Stimulated activated CD8-positive, alpha-beta memory T cell treated with anti-CD3 and anti-CD28 coated beads, Interleukin-4, amount 100 ng/mL, for 4 hours (primary cell): ENCODE results near the gene APOBEC3C.
A peak's percentile ranks its signal among the peaks of the same experiment; 100 is the strongest.
"Not testable (repeated sequence)": the region's sequence is repeated elsewhere in the genome, so short reads cannot be mapped to it uniquely, and the experiment has no call there.

Experiments
- DNase-seq, 2 donors: peaks; one replicate each; pipeline ENCODE4 v3.0.0-alpha.2; 2020; ENCODE audit warnings: low read depth in 2 of 2, low spot score in 1 of 2

The APOBEC3C gene

GRCh38 chr22:39020021-39020651 lies 6.1 kb downstream of the APOBEC3C start:
- not testable (repeated sequence) for DNase-seq

DNA sequence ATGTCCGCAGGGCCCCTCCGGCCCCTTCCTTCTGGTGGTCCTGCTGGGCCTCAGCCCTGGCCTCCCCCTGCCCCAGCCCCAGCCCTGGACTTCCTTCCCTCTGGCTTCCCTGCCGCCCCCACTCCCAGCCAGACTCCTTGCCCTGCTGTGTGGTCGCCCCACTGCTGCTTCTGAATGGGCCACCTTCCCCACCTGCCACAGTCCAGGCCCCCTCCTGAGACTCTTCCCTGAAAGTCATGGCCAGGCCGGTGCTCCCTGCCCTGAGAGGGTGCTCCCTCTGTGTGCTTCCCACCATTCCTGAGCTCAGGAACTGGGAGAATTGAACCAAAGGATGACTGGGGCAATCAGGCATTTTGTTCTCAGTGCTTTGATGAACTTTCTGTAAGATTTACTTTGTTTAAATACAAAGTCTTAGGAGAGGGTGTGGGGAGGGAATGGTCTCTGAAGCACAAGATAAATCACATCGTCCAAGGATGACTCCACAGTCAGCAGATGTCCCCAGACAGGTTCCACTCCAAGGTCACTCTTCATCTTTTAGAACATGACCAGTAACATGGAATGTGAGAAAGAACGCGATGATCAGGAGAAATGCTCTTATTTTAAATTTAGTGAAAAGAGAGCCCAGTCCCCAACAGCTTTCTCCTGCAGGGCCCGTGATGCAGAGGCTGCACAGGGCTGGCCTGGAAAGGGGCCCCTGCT lies 7.6 kb downstream of the APOBEC3C start:
- no peak for DNase-seq

- no peak for DNase-seq
Measured at GRCh38 chr22:39024519-39025308, 10.7 kb downstream of the APOBEC3C start.

GRCh38 chr22:39026509-39027150 lies 12.6 kb downstream of the APOBEC3C start:
- no peak for DNase-seq

DNA sequence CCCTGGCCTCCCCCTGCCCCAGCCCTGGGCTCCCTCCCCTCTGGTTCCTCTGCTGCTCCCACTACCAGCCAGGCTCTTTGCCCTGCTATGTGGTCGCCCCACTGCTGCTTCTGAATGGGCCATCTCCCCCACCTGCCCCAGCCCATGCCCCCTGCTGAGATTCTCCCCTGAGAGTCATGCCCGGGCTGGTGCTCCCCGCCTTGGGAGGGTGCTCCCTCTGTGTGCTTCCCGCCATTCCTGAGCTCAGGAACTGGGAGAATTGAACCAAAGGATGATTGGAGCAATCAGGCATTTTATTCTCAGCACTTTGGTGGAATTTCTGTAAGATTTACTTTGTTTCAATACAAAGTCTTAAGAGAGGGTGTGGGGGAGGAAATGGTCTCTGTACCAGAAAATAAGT lies 13.7 kb downstream of the APOBEC3C start:
- DNase-seq = no peak

GRCh38 chr22:39028281-39028680 lies 14.2 kb downstream of the APOBEC3C start:
- no peak for DNase-seq

DNA sequence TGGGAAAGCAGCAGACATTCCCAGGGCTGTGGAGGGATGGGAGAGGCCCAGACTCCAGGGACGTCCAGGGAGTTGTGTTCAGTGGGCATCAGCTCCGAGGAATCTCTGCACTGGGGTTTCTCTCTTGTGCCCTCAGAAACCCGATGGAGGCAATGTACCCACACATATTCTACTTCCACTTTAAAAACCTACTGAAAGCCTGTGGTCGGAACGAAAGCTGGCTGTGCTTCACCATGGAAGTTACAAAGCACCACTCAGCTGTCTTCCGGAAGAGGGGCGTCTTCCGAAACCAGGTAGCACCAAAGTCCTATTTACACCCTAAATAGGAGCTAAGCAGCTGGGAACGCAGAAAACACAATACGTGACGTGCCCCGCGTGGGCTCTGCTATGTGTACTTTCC lies 15.2 kb downstream of the APOBEC3C start:
- no peak for DNase-seq

GRCh38 chr22:39030705-39031104 lies 16.6 kb downstream of the APOBEC3C start:
- DNase-seq = no peak

DNA sequence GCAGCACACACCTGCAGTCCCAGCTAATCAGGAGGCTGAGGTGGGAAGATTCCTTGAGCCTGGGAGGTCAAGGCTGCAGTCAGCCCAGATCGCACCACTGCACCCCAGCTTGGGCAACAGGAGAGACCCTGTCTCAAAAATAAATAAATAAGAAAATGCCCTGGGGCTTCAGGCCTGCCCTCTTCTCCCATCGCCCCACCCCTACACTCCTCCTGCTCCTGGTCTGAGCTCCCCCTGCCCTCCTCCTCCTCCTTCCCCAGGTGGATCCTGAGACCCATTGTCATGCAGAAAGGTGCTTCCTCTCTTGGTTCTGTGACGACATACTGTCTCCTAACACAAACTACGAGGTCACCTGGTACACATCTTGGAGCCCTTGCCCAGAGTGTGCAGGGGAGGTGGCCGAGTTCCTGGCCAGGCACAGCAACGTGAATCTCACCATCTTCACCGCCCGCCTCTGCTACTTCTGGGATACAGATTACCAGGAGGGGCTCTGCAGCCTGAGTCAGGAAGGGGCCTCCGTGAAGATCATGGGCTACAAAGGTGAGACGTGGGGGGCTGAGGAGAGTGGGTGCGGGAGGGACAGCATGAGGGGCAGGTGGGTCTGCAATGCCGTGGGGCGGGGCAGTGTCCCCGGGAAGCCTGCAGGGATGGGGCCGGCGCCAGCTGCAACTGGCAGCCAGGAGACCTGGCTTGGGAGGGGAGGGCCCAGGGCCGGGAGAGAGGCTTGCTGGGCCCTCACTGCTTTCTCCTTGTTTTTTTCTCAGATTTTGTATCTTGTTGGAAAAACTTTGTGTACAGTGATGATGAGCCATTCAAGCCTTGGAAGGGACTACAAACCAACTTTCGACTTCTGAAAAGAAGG lies 17.6 kb downstream of the APOBEC3C start:
- not testable (repeated sequence) for DNase-seq

DNA sequence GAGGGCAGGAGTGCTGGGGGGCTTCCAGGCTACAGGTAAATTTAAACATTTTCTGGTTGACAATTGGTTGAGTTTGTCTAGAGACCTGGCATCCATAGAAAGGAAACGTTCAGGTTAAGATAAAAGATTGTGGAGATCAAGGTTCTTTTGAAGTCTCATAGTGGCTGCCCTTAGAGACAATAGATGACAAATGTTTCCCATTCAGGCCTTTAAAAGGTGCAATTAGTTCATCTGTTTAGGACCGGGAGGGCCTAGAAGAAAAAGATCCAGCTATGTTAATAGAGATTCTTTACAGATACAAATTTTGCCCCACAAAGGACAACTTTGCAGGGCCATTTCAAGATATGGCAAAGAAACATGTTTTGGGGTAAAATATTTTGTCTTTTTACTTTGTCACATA lies 23.0 kb downstream of the APOBEC3C start:
- DNase-seq = not testable (repeated sequence)

GRCh38 chr22:39039306-39040126 lies 25.5 kb downstream of the APOBEC3C start:
- no peak for DNase-seq

GRCh38 chr22:39040155-39040537 lies 26.1 kb downstream of the APOBEC3C start:
- DNase-seq = not testable (repeated sequence)

GRCh38 chr22:39040538-39041296 lies 26.7 kb downstream of the APOBEC3C start, which contains the start of gene APOBEC3F:
APOBEC3F (plus strand) TSS chr22:39040864; CDS start chr22:39040961, 97 bp downstream.
- DNase-seq = peak in 1 of 2 donors; percentile 67

- DNase-seq = no peak
Measured at GRCh38 chr22:39041908-39042307, 27.9 kb downstream of the APOBEC3C start.

- DNase-seq = not testable (repeated sequence)
Measured at GRCh38 chr22:39043063-39043462, 29.0 kb downstream of the APOBEC3C start.

- DNase-seq = not testable (repeated sequence)
Measured at GRCh38 chr22:39045136-39045535, 31.1 kb downstream of the APOBEC3C start.

DNA sequence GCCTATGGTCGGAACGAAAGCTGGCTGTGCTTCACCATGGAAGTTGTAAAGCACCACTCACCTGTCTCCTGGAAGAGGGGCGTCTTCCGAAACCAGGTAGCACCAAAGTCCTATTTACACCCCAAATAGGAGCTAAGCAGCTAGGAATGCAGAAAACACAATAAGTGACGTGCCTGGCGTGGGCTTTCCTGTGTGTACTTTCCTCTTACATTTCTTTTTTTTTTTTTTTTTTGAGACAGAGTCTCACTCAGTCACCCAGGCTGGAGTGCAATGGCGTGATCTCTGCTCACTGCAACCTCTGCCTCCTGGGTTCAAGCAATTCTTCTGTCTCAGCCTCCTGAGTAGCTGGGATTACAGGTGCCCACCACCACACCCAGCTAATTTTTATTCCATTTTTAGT lies 35.4 kb downstream of the APOBEC3C start:
- not testable (repeated sequence) for DNase-seq

GRCh38 chr22:39051844-39052495 lies 37.9 kb downstream of the APOBEC3C start:
- not testable (repeated sequence) for DNase-seq
